Endothelial cell of umbilical vein (primary cell): Measurements from ENCODE around the gene SERPINB2.

Experiments
- CTCF ChIP-seq, 2 donors: IDR thresholded peaks; 1 replicate in 1 of 2; 2 replicates in 1 of 2; pipeline ENCODE4 v1.5.1; 2011; ENCODE audit warnings: low read length in 2 of 2, mild to moderate bottlenecking in 2 of 2, moderate library complexity in 2 of 2, control low read depth in 1 of 2, inconsistent platforms in 1 of 2, low read depth in 1 of 2; ENCODE audit not compliant: insufficient read depth in 1 of 2; ENCODE audit errors: extremely low read depth in 1 of 2
- EZH2 ChIP-seq: IDR thresholded peaks from 2 replicates; pipeline ENCODE4 v1.6.1; 2012; ENCODE audit warnings: borderline replicate concordance, low read depth, mild to moderate bottlenecking, moderate library complexity, low read length, inconsistent platforms; ENCODE audit not compliant: severe bottlenecking
- FOS ChIP-seq: IDR thresholded peaks from 2 replicates; pipeline ENCODE4 v1.6.1; 2011; ENCODE audit warnings: mild to moderate bottlenecking, low read length, moderate library complexity, borderline replicate concordance; ENCODE audit not compliant: insufficient read depth
- GATA2 ChIP-seq: IDR thresholded peaks from 2 replicates; pipeline ENCODE4 v1.7.0; 2011; ENCODE audit warnings: low read depth, mild to moderate bottlenecking, moderate library complexity, mixed read lengths, low read length; ENCODE audit not compliant: insufficient read length, insufficient read depth
- JUN ChIP-seq: IDR thresholded peaks from 2 replicates; pipeline ENCODE4 v1.6.1; 2011; ENCODE audit warnings: borderline replicate concordance, low read depth; ENCODE audit not compliant: insufficient read length, insufficient read depth
- MAX ChIP-seq: IDR thresholded peaks from 2 replicates; pipeline ENCODE4 v1.6.1; 2011; ENCODE audit not compliant: insufficient read depth, insufficient read length
- POLR2A ChIP-seq: IDR thresholded peaks from 2 replicates; pipeline ENCODE4 v1.6.1; 2012; ENCODE audit warnings: low read depth, mild to moderate bottlenecking, control low read depth, low read length

GRCh38 chr18:63905361-63905760, 17.9 kb downstream of the SERPINB2 start:
- TF ChIP-seq EZH2 (no peak), CTCF (IDR thresholded peaks at IDR 0.05; ENCODE audit: extremely low read depth in 1 of 2, insufficient read depth in 1 of 2, low read depth in 1 of 2, low read length in 2 of 2) (no peak), POLR2A (no peak), FOS (no peak), JUN (no peak), MAX (no peak), GATA2 (no peak)
